GM12864 (cell line): ENCODE results near the gene ST8SIA6.

Experiments used
- DNase-seq: peaks from one replicate; pipeline ENCODE4 v3.0.0-alpha.2; 2011; ENCODE audit warnings: low read depth
- H3K4me3 ChIP-seq: 2 replicates; pipeline ENCODE4 v1.5.1; 2011; ENCODE audit warnings: mild to moderate bottlenecking, low read depth, low read length, control low read depth
- TF ChIP-seq, protein P1 (sequence below): IDR thresholded peaks from 2 replicates; pipeline ENCODE4 v1.5.1; 2011; ENCODE audit warnings: low read depth, mild to moderate bottlenecking, moderate library complexity, low read length, control low read depth, inconsistent platforms; ENCODE audit errors: missing control alignments

Gene ST8SIA6

DNA sequence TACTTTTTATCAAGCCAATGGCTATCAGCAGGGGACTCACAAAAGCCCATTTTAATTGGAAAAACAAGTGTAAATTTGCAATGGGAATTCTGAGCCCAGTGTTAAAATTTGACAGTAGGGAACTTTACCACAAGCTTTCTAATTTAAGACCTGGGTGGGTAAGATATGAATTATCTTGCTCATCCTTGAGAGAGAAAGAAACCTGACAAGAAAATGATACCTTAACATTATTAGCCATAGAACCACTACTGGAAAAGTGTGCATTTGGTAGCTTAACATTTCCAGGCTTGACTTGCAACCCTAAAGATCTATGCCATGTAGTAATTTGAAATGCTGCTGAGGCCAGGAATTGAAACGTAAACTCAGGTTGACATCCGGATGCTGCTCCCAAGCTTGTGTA lies 2.7 kb upstream of the ST8SIA6 start:
- H3K4me3 ChIP-seq = no peak overlapping the region
- DNase-seq = no peak
- TF ChIP-seq, protein P1, sequence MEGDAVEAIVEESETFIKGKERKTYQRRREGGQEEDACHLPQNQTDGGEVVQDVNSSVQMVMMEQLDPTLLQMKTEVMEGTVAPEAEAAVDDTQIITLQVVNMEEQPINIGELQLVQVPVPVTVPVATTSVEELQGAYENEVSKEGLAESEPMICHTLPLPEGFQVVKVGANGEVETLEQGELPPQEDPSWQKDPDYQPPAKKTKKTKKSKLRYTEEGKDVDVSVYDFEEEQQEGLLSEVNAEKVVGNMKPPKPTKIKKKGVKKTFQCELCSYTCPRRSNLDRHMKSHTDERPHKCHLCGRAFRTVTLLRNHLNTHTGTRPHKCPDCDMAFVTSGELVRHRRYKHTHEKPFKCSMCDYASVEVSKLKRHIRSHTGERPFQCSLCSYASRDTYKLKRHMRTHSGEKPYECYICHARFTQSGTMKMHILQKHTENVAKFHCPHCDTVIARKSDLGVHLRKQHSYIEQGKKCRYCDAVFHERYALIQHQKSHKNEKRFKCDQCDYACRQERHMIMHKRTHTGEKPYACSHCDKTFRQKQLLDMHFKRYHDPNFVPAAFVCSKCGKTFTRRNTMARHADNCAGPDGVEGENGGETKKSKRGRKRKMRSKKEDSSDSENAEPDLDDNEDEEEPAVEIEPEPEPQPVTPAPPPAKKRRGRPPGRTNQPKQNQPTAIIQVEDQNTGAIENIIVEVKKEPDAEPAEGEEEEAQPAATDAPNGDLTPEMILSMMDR = no peak

DNA sequence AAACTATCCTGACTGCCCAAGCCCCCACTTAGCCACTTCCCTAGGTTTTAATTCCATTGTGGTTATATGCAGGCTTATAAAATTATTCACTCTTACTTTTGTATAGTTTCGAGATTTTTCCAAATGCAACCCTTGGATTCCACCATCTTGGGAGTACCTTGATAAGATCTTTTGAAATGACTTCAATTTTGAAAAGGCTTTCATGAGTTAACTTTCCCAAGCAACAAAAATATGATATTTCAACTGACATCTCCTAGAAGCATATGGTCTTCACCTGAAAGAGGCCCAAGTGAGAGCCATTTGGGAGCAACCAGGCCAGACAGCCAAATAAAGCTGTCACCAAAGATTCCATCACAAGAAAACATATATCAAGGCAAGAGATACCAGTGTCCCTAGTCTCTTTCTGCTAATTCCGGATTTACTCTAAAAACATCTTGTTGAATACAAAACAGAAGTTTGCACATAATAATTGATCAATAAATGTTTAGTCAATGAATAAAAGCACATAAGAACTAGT lies 1.7 kb upstream of the ST8SIA6 start:
- TF ChIP-seq, protein P1 = no peak
- no peak for DNase-seq
- H3K4me3 ChIP-seq = no peak overlapping the region

DNA sequence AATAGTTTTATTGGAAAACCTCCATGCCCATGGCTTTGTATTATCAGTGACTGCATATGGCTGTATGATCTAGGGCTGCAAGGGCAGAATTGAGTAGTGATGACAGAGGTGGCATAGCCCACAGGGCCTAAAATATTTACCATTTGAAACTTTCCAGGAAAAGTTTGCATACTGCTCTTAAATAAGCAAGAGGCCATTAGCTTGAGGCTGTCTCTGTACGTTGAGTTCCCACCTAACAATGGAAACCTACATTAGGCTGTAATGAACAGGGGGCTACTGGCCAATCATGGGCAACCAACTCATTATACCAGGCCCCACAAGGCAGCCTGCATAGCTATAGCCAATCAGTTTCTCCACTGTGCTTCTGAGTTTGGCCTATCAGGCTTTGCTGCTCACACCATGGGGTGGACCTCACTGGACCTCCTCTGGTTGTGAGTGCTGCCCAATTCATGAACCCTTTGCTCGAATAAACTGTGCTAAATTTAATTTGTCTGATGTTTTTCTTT lies 673 bp upstream of the ST8SIA6 start:
- TF ChIP-seq, protein P1 = no peak
- H3K4me3 ChIP-seq = no peak overlapping the region
- DNase-seq = no peak

DNA sequence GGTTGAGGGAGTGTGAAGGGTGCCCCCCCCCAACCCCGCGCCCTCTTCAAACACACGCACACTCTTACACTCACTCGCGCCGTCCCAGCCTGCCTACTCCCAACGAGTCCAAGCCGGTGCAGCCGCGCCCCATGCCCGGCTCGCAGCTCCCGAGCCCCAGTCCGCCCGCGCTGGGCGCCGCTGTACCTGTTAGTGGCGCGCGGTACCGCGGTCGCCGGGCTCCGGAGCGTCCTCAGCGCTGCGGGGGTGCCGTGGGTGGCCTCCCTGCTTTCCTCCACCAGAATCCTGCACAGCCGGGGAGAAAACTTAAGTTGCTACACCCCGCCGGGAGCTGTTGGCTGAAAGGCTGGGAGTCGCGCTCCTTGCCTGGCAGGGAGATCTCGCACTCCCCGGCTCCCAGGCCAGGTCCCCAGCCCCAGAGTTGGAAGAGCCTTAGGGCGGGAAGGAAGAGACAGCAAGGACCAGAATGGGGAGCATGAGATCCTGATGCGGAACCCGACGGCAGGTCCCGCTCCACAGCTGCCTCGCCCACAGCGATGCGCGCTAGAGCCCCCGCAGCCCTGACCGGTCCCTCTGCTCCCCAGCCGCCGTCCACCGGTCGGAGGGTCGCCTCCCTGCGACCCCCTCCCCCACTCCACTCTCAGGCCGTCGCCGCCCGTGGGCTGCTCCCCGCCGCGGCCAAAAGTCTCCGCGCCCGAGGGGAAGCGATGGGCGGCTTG lies 863 bp downstream of the ST8SIA6 start:
- TF ChIP-seq, protein P1 = no peak
- no peak overlapping the region for H3K4me3 ChIP-seq
- DNase-seq = no peak

DNA sequence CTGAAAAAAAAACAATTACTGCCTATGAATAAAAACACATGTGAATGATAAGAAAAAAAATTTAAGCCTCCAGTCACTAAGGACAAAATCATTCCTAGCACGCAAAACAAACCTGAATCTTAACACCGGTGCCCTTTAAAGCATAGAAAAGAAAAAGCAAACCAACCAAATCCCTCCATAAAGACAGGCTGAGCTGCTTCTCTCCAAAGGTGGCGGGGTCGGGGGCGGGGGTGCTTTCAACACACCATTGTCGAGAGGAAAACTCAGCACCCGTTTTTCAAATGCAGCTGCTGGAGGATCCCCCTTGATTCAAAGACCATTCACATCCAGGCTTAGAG lies 1.4 kb downstream of the ST8SIA6 start:
- no peak for DNase-seq
- TF ChIP-seq, protein P1 = no peak
- no peak overlapping the region for H3K4me3 ChIP-seq

DNA sequence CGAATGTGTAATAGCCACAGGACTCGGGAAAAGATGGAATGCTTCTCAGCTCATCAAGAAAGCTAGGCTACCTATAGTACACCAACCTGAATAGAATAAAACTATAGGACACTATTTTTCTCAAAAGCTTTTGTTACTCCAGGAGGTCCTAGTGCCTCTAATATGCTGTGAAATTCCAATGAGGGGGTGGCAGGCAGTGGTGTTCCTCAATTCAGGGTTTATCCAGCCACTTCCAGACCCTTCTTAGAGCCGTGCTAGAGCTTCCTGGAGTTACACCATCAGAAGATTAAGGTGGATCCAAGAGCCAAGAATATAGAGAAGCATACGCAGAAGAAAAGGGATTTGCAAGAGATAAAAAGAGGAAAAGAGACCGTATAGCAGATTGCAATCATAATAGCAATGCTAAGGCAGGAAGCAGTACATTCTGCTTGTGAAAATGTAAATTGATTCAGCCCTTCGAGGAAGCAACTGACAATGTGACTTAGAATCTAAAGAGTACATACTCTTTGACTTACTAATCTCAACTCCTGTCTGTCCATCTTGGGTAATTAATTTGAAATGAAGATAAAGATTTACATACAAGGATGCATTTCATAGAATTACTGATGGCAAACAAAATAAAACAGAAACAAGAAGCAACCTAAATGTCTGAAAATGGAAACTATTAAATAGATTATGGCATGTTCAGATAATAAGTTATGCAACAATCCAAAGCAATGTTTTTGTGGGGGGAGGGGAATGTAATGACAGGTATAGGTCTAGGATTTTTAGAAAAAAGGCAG lies 2.1 kb downstream of the ST8SIA6 start:
- no peak for DNase-seq

More for the DNA sequence above, 2.1 kb downstream of the ST8SIA6 start:
- no peak overlapping the region for H3K4me3 ChIP-seq
- TF ChIP-seq, protein P1 = no peak
